ENCODE measurements around the gene MEGF6.

MEGF6 gene

DNA sequence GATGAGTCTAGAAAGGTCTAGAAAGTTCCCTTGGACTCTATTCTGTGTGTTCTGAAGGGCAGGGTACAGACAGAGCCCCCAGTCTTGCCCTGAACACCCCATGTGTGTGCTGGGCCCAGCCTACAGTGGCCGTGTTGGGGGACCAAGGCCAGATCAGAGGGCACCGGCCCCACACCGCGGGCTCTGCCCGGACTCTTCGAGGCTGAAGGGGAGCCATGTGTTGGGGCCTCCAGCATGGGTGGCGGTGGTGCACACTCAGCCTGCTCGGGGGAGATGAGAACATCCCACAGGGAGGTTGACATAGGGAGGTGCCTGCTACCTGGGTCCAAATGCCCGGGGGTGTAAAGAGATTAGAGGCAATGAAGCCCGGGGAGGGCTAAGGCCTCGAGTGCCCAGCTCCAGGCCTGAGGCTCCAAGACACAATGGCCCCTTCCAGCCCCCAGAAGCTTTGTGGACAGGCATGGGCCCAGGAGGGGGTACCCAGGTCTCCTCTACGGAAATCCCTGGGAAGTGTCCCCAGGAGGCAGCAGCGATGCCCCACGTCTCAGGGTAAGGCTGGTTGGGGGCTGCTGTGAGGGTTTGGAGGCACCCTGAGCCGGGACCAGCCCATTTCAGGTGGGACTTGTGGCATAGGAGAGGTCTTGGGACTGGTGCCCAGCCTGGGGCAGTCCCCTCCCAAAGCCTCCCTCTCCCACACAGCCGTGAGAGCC lies 144.8 kb downstream of the MEGF6 start:
- no peak for TF ChIP-seq Cebpa-rat (IDR thresholded peaks at IDR 0.05)
- Histone ChIP-seq H3K4me3 (0 out of 2 replicates have a peak overlapping the region, but pooled peaks have one; percentile 13), H3K4me1 (peaks cover 73% of the 10 kb centered on the region), H3K27me3 (no peaks in the 10 kb centered on the region), H3K27ac (peak overlapping the region; percentile 41; the same call in 1 of the 2 replicates), H3K9me3 (no peaks in the 10 kb centered on the region), H3K9ac (0 out of 2 replicates have a peak overlapping the region, but pooled peaks have one; percentile 3), H3K36me3 (no peaks in the 10 kb centered on the region), H3K4me2 (peak overlapping the region; percentile 84), H4K20me1 (peaks cover 14% of the 10 kb centered on the region; the same call in 1 of the 2 replicates)

DNA sequence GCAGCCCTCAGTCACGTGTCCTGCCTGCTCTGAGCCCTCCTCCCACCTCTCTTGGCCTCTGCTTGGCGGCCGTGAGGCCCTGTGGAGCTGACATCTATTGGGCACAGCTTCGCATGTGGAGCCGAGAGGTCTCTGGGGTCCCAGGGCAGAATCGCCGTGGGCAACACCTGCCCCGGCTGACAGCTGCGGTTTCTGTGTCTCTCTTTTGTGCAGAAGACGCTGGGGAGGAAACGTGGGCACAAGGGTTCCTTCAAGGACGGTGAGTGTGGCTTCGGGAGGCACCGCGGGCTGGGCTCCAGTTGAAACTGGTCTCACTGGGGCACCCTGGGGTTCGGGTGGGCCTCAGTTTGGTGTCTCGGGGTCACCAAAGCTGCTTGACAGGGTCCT lies 145.4 kb downstream of the MEGF6 start:
- Histone ChIP-seq H4K20me1 (peaks cover 14% of the 10 kb centered on the region; the same call in 1 of the 2 replicates), H3K9me3 (no peaks in the 10 kb centered on the region), H3K36me3 (no peaks in the 10 kb centered on the region), H3K27ac (peak overlapping the region; percentile 42; the same call in 1 of the 2 replicates), H3K4me2 (peak overlapping the region; percentile 84), H3K9ac (peak overlapping the region; percentile 3; the same call in 1 of the 2 replicates), H3K27me3 (no peaks in the 10 kb centered on the region), H3K4me3 (0 out of 2 replicates have a peak overlapping the region, but pooled peaks have one; percentile 13), H3K4me1 (peaks cover 67% of the 10 kb centered on the region)
- no peak for TF ChIP-seq Cebpa-rat (IDR thresholded peaks at IDR 0.05)

DNA sequence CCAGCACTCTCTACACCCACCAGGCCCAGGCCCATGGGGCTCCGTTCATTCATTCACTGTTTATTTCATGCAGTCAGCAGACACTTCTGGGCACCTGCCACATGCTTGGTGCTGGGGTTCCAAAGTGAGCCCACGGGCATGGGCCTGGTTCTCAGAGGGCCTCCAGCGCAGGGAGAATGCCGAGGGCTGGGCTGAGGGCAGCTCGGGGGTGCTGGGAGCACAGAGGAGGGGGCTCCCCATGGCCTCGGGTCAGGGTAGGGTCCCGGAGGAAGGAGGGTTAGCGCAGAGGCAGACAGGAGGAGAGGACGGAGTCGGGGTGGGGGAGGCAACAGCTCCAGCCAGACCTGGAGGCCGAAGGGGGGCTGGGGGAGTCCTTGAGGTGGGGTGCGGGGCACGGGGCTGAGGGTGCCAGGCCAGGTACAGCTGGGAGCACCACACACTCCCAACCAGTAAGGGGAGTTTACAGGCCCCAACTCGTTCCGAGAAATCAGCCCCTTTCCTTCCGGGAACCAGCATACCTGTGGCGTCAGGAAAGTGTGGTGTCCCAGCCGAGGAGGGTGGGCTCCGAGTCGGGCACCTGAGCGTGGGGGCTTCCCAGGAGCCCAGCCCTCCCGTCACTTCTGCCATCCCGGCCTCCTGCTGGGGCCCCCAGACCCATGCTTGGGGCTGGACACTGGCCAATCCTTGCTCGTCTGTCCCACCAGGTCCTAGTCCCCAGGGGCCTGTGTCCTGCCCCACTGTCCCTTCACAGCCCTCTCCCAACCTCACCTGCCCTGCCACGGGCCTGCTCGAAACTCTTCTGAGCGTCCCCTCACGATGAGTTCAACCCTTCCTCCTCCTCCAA lies 146.0 kb downstream of the MEGF6 start:
- Histone ChIP-seq H3K4me1 (peaks cover 66% of the 10 kb centered on the region), H4K20me1 (peaks cover 17% of the 10 kb centered on the region; the same call in 1 of the 2 replicates), H3K4me2 (peak overlapping the region; percentile 84), H3K9ac (peak overlapping the region; percentile 38), H3K36me3 (no peaks in the 10 kb centered on the region), H3K9me3 (no peaks in the 10 kb centered on the region), H3K4me3 (0 out of 2 replicates have a peak overlapping the region, but pooled peaks have one; percentile 13), H3K27ac (peak overlapping the region; percentile 42), H3K27me3 (no peaks in the 10 kb centered on the region)
- TF ChIP-seq Cebpa-rat (IDR thresholded peaks at IDR 0.05) = no peak

DNA sequence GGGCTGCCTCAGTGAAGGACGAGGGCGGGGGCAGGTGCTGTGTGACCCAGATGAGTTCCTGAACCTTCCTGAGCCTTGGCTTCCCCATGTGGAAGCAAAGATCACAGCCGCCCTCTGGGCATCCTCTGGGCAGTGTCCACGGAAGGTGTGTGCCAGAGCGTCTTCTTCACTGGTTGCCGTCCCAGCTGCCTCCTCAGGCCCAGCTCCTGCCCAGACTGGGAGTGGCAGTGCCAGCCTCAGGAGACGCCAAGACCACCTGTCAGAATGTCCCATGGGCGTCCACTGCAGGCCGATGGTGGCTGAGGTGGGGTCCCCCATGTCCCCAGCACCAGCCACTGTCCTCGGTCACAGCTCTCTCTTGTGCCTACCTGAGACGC lies 146.7 kb downstream of the MEGF6 start:
- peak overlapping the region; percentile 42 for H3K27ac ChIP-seq
- no peak overlapping the region for H3K9ac ChIP-seq
- no peaks in the 10 kb centered on the region for H3K36me3 ChIP-seq
- no peak for TF ChIP-seq Cebpa-rat (IDR thresholded peaks at IDR 0.05)
- H4K20me1 ChIP-seq = peaks cover 24% of the 10 kb centered on the region; the same call in 1 of the 2 replicates
- peaks cover 70% of the 10 kb centered on the region for H3K4me1 ChIP-seq
- H3K4me3 ChIP-seq = no peak overlapping the region
- no peaks in the 10 kb centered on the region for H3K9me3 ChIP-seq
- H3K4me2 ChIP-seq = peak overlapping the region; percentile 84
- no peaks in the 10 kb centered on the region for H3K27me3 ChIP-seq

DNA sequence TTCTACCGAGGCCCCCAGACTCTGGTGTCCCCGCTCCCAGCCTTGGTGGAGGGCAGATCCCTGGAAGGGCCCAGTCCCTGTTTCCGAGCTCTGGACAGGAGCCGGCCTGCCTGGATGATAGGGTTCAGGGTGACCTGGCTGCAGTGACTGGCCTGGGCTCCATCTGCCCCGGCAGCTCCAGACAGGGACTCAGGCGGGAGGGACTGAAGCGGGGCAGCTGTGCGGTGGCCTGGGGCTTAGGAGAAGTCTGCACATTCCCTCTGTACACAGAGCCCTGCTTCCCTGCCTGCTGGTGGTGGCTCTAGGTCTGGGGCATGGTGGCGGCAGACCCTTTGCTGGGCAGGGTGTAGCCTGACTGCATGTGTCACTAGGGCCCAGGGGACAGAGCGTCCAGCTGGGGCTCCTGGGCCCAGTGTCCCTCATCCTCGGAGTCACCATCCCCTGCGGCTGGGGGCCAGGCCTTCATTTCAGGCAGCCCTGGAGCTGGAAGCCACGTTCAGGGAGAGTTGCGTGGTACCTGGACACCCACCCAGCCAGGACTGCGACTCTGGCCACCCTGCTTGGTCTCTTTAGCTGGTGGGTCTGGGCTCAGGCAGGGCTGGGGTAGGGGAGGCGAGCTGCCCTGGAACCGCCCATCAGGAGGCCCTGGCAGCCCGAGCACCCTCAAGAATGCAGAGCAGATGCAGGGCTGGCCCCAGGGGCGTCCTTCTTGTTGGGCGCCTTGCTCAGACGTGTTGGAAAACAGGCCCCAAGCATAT lies 147.2 kb downstream of the MEGF6 start:
- no peak for TF ChIP-seq Cebpa-rat (IDR thresholded peaks at IDR 0.05)
- H3K4me2 ChIP-seq = peak overlapping the region; percentile 84
- peaks cover 70% of the 10 kb centered on the region for H3K4me1 ChIP-seq
- H4K20me1 ChIP-seq = peaks cover 24% of the 10 kb centered on the region; the same call in 1 of the 2 replicates
- no peak overlapping the region for H3K27ac ChIP-seq
- H3K4me3 ChIP-seq = no peak overlapping the region
- no peak overlapping the region for H3K9ac ChIP-seq
- H3K9me3 ChIP-seq = no peaks in the 10 kb centered on the region
- no peaks in the 10 kb centered on the region for H3K27me3 ChIP-seq
- H3K36me3 ChIP-seq = no peaks in the 10 kb centered on the region

DNA sequence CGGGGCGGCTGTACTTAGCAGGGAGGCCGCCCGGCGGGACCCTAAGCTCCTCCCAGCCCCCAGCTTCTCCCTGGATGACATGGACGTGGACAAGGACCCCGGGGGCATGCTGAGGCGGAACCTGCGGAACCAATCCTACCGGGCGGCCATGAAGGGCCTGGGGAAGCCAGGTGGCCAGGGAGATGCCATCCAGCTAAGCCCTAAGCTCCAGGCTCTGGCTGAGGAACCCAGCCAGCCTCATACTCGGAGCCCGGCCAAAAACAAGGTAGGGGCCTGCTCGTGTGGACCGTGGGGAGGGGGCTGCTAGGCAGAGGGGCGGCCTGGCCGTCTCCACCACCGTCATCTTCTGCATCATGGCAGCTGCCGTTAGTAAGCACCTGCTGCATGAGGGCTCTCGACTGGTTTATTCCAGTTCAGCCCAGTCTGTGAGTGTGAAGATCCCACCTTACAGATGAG lies 147.9 kb downstream of the MEGF6 start:
- no peak for TF ChIP-seq Cebpa-rat (IDR thresholded peaks at IDR 0.05)
- no peak overlapping the region for H3K4me3 ChIP-seq
- no peaks in the 10 kb centered on the region for H3K27me3 ChIP-seq
- peaks cover 24% of the 10 kb centered on the region; the same call in 1 of the 2 replicates for H4K20me1 ChIP-seq
- no peak overlapping the region for H3K4me2 ChIP-seq
- no peaks in the 10 kb centered on the region for H3K36me3 ChIP-seq
- H3K4me1 ChIP-seq = peaks cover 70% of the 10 kb centered on the region
- no peak overlapping the region for H3K9ac ChIP-seq
- no peak overlapping the region for H3K27ac ChIP-seq
- H3K9me3 ChIP-seq = no peaks in the 10 kb centered on the region

DNA sequence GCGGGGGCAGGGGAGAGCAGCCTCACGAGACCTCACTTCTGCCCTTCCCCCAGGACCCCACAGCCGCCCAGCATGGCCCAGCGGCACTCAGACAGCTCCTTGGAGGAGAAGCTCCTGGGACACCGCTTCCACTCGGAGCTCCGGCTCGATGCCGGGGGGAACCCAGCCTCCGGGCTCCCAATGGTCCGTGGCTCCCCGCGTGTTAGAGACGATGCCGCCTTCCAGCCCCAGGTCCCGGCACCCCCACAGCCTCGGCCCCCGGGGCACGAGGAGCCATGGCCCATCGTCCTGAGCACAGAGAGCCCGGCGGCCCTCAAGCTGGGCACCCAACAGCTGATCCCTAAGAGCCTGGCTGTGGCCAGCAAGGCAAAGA lies 148.3 kb downstream of the MEGF6 start:
- H3K9me3 ChIP-seq = no peaks in the 10 kb centered on the region
- H3K27me3 ChIP-seq = no peaks in the 10 kb centered on the region
- H3K27ac ChIP-seq = no peak overlapping the region
- TF ChIP-seq Cebpa-rat (IDR thresholded peaks at IDR 0.05) = no peak
- H3K9ac ChIP-seq = no peak overlapping the region
- H4K20me1 ChIP-seq = peaks cover 24% of the 10 kb centered on the region; the same call in 1 of the 2 replicates
- H3K36me3 ChIP-seq = no peaks in the 10 kb centered on the region
- H3K4me2 ChIP-seq = no peak overlapping the region
- H3K4me3 ChIP-seq = no peak overlapping the region
- H3K4me1 ChIP-seq = peaks cover 70% of the 10 kb centered on the region

DNA sequence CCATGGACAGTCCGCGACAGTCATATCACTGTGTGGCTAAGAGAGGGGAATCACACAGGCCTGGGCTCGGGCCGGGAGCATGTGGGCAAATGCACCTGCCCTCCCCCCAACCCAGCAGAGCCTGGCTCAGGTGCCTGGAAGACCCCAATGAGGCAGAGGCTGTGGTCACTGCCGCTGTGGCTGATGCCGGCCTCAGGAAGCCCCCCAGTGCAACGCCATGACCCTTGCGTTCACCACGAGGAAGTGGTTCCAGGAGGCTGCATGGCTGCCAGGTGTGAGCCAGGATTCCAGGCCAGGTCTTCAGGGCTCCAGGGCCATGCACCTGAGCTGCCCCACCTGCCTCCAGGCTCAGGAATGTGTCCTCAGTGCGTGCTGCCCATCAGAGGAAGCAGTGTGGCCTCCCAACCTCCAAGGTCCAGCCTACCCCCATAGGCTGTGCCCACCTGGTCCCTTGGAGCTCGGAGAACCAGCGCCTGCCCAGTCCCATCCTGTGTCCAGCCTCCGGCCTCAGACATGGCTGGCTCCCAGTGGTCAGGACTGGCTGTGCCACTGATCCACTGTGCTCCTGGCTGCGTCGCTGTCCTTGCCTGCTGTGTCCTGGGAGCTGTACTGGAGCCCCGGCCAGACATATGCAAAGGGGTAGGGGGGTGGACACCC lies 148.8 kb downstream of the MEGF6 start:
- Histone ChIP-seq H3K4me2 (no peak overlapping the region), H4K20me1 (peaks cover 24% of the 10 kb centered on the region; the same call in 1 of the 2 replicates), H3K9me3 (no peaks in the 10 kb centered on the region), H3K9ac (no peak overlapping the region), H3K27me3 (no peaks in the 10 kb centered on the region), H3K27ac (no peak overlapping the region), H3K4me3 (no peak overlapping the region), H3K4me1 (peaks cover 70% of the 10 kb centered on the region), H3K36me3 (no peaks in the 10 kb centered on the region)
- TF ChIP-seq Cebpa-rat (IDR thresholded peaks at IDR 0.05) = no peak

DNA sequence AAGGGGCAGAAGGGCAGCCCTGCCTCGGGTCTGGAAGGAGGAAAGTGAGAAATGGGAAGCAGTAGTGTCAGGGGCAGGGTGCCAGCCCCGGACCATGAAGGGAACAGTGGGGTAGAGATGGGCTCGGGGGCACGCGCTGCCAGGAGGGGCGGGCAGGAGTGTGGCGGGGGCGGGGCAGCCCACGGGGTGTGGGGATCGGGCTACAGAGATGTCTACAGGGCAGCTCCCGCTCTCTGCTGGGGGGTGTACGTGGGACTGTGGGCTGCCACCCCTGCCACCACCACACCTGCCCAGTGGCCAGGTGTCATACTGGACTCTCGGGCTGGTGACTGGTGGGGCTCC lies 149.4 kb downstream of the MEGF6 start:
- H3K27ac ChIP-seq = no peak overlapping the region
- H3K27me3 ChIP-seq = no peaks in the 10 kb centered on the region
- no peak overlapping the region for H3K4me3 ChIP-seq
- H3K9ac ChIP-seq = no peak overlapping the region
- no peak overlapping the region for H3K4me2 ChIP-seq
- H4K20me1 ChIP-seq = peaks cover 19% of the 10 kb centered on the region; the same call in 1 of the 2 replicates
- no peaks in the 10 kb centered on the region for H3K36me3 ChIP-seq
- TF ChIP-seq Cebpa-rat (IDR thresholded peaks at IDR 0.05) = no peak
- peaks cover 70% of the 10 kb centered on the region for H3K4me1 ChIP-seq
- no peaks in the 10 kb centered on the region for H3K9me3 ChIP-seq
